WTC11 (cell line): ENCODE results near the gene TRAPPC4. TPM values are rescaled to one million over a fixed set of nuclear protein-coding genes. Genes with fewer than 3 reads are reported as not detected.
"Not testable (repeated sequence)": the region's sequence is repeated elsewhere in the genome, so short reads cannot be mapped to it uniquely, and the experiment has no call there.

Experiments
- ATAC-seq: fragments of 200-7000 bp; cut with Tn5 transposase; 2 replicates; pipeline ENCODE4 v1.10.0; 2021; ENCODE audit warnings: mild to moderate bottlenecking, moderate library complexity
- CTCF ChIA-PET: fragments of 300-600 bp; sonication (Branson Sonifier 250); formaldehyde crosslinking; loops from one replicate; lab custom pipeline; 2021; ENCODE audit warnings: antibody characterized with exemption; lab: Charles Lee
- POLR2A ChIA-PET: fragments of 350-600 bp; sonication (Branson Sonifier 250); formaldehyde crosslinking; loops from one replicate; lab custom pipeline; 2021; ENCODE audit warnings: antibody characterized with exemption; lab: Charles Lee
- DNase-seq: peaks from one replicate; pipeline ENCODE4 v3.0.0; 2021; ENCODE audit warnings: low spot score
- H3K27ac Mint-ChIP-seq: 2 replicates; pipeline ENCODE4 v1.8.0; 2021; ENCODE audit warnings: mixed read lengths
- H3K27me3 Mint-ChIP-seq: 2 replicates; pipeline ENCODE4 v1.8.0; 2021; ENCODE audit warnings: low read depth, mild to moderate bottlenecking, moderate library complexity, mixed read lengths
- H3K36me3 Mint-ChIP-seq: 2 replicates; pipeline ENCODE4 v1.8.0; 2021; ENCODE audit warnings: mixed read lengths
- H3K4me1 Mint-ChIP-seq: 2 replicates; pipeline ENCODE4 v1.8.0; 2022; ENCODE audit warnings: mixed read lengths
- H3K4me3 Mint-ChIP-seq: 2 replicates; pipeline ENCODE4 v1.8.0; 2021; ENCODE audit warnings: mild to moderate bottlenecking, moderate library complexity, mixed read lengths
- H3K9me3 Mint-ChIP-seq: 2 replicates; pipeline ENCODE4 v1.8.0; 2021; ENCODE audit warnings: mixed read lengths
- ARID4B ChIP-seq: sonication (generic); formaldehyde crosslinking; IDR thresholded peaks from 2 replicates; pipeline ENCODE4 v1.8.0; 2023; ENCODE audit warnings: missing genetic modification reagents, mild to moderate bottlenecking, borderline replicate concordance
- ELF4 ChIP-seq: sonication (generic); formaldehyde crosslinking; IDR thresholded peaks from 2 replicates; pipeline ENCODE4 v1.8.1; 2022; ENCODE audit warnings: low read depth, mild to moderate bottlenecking, moderate library complexity, missing genetic modification reagents
- ESRRA ChIP-seq: sonication (generic); formaldehyde crosslinking; IDR thresholded peaks from 2 replicates; pipeline ENCODE4 v1.8.1; 2022; ENCODE audit warnings: mild to moderate bottlenecking, missing genetic modification reagents, borderline replicate concordance
- TEAD1 ChIP-seq: sonication (generic); formaldehyde crosslinking; IDR thresholded peaks from 2 replicates; pipeline ENCODE4 v1.8.0; 2022; ENCODE audit warnings: mild to moderate bottlenecking, missing genetic modification reagents
- ZNF121 ChIP-seq: sonication (generic); formaldehyde crosslinking; IDR thresholded peaks from 2 replicates; pipeline ENCODE4 v1.8.0; 2023; ENCODE audit warnings: missing genetic modification reagents
- ZNF138 ChIP-seq: sonication (generic); formaldehyde crosslinking; conservative IDR thresholded peaks from 2 replicates; pipeline ENCODE4 v1.8.1; 2022; ENCODE audit warnings: mild to moderate bottlenecking, moderate library complexity, missing genetic modification reagents
- ZNF263 ChIP-seq: sonication (generic); formaldehyde crosslinking; IDR thresholded peaks from 2 replicates; pipeline ENCODE4 v1.8.1; 2022; ENCODE audit warnings: low read depth, mild to moderate bottlenecking, moderate library complexity, missing genetic modification reagents
- ZNF281 ChIP-seq: sonication (generic); formaldehyde crosslinking; IDR thresholded peaks from 2 replicates; pipeline ENCODE4 v1.8.0; 2023; ENCODE audit warnings: mild to moderate bottlenecking, missing genetic modification reagents
- ZNF317 ChIP-seq: sonication (generic); formaldehyde crosslinking; IDR thresholded peaks from 2 replicates; pipeline ENCODE4 v1.8.1; 2023; ENCODE audit warnings: low read depth, mild to moderate bottlenecking, moderate library complexity, missing genetic modification reagents, borderline replicate concordance
- ZNF423 ChIP-seq: fragments of 250-450 bp; sonication (Bioruptor Pico); IDR thresholded peaks from 2 replicates; pipeline ENCODE4 v2.1.2; 2022; ENCODE audit warnings: mild to moderate bottlenecking, moderate library complexity
- ZNF425 ChIP-seq: fragments of 250-450 bp; sonication (Bioruptor Pico); conservative IDR thresholded peaks from 2 replicates; pipeline ENCODE4 v1.9.0; 2021; ENCODE audit warnings: mild to moderate bottlenecking
- total RNA-seq: library from RNA; stranded (reverse); gene quantifications from 3 replicates; pipeline ENCODE4 v1.2.3, GENCODE V29; 2021

TRAPPC4 gene
- total RNA-seq, 1 experiment from 2014 or later: 75.7 TPM

- Mint-ChIP-seq H3K4me1 (peaks cover 19% of the 10 kb centered on the region), H3K27me3 (no peaks in the 10 kb centered on the region), H3K4me3 (no peak overlapping the region), H3K36me3 (peaks cover 18% of the 10 kb centered on the region), H3K9me3 (no peaks in the 10 kb centered on the region), H3K27ac (no peak overlapping the region)
- ChIA-PET POLR2A (no interaction called here), CTCF (interaction anchor here (0.9 to 2.7 kb wide), 5 partner anchors 10 to 36 kb away, joined by 3 to 10 read pairs (median 5); partner anchors contain the start of gene VPS11)
- ATAC-seq (no peak), DNase-seq (no peak)
- TF ChIP-seq ELF4 (no peak), ZNF425 (CRISPR knock-in tag) (no peak), ZNF263 (CRISPR knock-in tag) (no peak), ESRRA (no peak), ZNF423 (CRISPR knock-in tag) (no peak), ZNF138 (no peak)
These were observed 13.3 kb downstream of the TRAPPC4 start for GRCh38 chr11:119031912-119032280.

- H3K27ac Mint-ChIP-seq: not testable (repeated sequence)
- POLR2A ChIA-PET: interaction anchor here (0.5 to 0.7 kb wide), 3 partner anchors 15 to 278 kb away, joined by 3 read pairs; no protein-coding TSS in a partner anchor
These were observed 14.9 kb downstream of the TRAPPC4 start for GRCh38 chr11:119033421-119033820.

GRCh38 chr11:119034813-119035212, 16.2 kb downstream of the TRAPPC4 start:
- Mint-ChIP-seq H3K36me3 (no peaks in the 10 kb centered on the region), H3K4me3 (no peak overlapping the region), H3K27ac (no peak overlapping the region), H3K27me3 (no peaks in the 10 kb centered on the region), H3K9me3 (no peaks in the 10 kb centered on the region)
- POLR2A ChIA-PET: no interaction called here
- DNase-seq: no peak
- peak; percentile 72; the same call in 1 of the 2 replicates for TF ChIP-seq ZNF121 (CRISPR knock-in tag)
- no peak for TF ChIP-seq ZNF317 (CRISPR knock-in tag)
- no peak for TF ChIP-seq TEAD1 (CRISPR knock-in tag)
- TF ChIP-seq, all 79 proteins: peak for 1
- H3K4me1 Mint-ChIP-seq: peaks cover 13% of the 10 kb centered on the region
- no peak for ATAC-seq
- CTCF ChIA-PET: no interaction called here

More at GRCh38 chr11:119033421-119033820, 14.9 kb downstream of the TRAPPC4 start:
- not testable (repeated sequence) for H3K9me3 Mint-ChIP-seq, H3K36me3 Mint-ChIP-seq, DNase-seq, ATAC-seq, H3K27me3 Mint-ChIP-seq, H3K4me3 Mint-ChIP-seq
- CTCF ChIA-PET: interaction anchor here (0.7 kb wide), 1 partner anchor 1046 kb away, joined by 3 read pairs; no protein-coding TSS in a partner anchor
- peaks cover 14% of the 10 kb centered on the region for H3K4me1 Mint-ChIP-seq

GRCh38 chr11:119038884-119039283, 20.3 kb downstream of the TRAPPC4 start:
- Mint-ChIP-seq H3K36me3 (no peaks in the 10 kb centered on the region), H3K4me1 (peaks cover 14% of the 10 kb centered on the region), H3K4me3 (no peak overlapping the region), H3K27me3 (no peaks in the 10 kb centered on the region), H3K27ac (no peak overlapping the region), H3K9me3 (no peaks in the 10 kb centered on the region)
- TF ChIP-seq ARID4B (no peak), ZNF281 (CRISPR knock-in tag) (no peak)
- ChIA-PET CTCF (no interaction called here), POLR2A (no interaction called here)
- ATAC-seq (no peak), DNase-seq (no peak)

- H3K9me3 Mint-ChIP-seq, CTCF ChIA-PET, H3K27ac Mint-ChIP-seq, H3K27me3 Mint-ChIP-seq, ATAC-seq, POLR2A ChIA-PET, H3K36me3 Mint-ChIP-seq, DNase-seq, H3K4me3 Mint-ChIP-seq: not testable (repeated sequence)
- peaks cover 14% of the 10 kb centered on the region for H3K4me1 Mint-ChIP-seq
These were observed 20.9 kb downstream of the TRAPPC4 start for GRCh38 chr11:119039471-119039870.
